Body of pancreas (tissue), 4 donors: ENCODE measurements around the gene AGBL5.

Experiments
- POLR2A ChIP-seq, 3 donors: fragments of 450-650 bp; IDR thresholded peaks; one replicate each; pipeline ENCODE4 v1.6.1; 2016; ENCODE audit warnings: antibody characterized with exemption in 3 of 3, mild to moderate bottlenecking in 2 of 3
- TF ChIP-seq, protein P1 (sequence below), 7 experiments: fragments of 450-650 bp in 4 of 7; fragments of 200-600 bp in 3 of 7; sonication (generic) in 3 of 7; IDR thresholded peaks; one replicate each; pipeline ENCODE4 v1.5.1; 2016 to 2019; ENCODE audit warnings: antibody characterized with exemption in 7 of 7

DNA sequence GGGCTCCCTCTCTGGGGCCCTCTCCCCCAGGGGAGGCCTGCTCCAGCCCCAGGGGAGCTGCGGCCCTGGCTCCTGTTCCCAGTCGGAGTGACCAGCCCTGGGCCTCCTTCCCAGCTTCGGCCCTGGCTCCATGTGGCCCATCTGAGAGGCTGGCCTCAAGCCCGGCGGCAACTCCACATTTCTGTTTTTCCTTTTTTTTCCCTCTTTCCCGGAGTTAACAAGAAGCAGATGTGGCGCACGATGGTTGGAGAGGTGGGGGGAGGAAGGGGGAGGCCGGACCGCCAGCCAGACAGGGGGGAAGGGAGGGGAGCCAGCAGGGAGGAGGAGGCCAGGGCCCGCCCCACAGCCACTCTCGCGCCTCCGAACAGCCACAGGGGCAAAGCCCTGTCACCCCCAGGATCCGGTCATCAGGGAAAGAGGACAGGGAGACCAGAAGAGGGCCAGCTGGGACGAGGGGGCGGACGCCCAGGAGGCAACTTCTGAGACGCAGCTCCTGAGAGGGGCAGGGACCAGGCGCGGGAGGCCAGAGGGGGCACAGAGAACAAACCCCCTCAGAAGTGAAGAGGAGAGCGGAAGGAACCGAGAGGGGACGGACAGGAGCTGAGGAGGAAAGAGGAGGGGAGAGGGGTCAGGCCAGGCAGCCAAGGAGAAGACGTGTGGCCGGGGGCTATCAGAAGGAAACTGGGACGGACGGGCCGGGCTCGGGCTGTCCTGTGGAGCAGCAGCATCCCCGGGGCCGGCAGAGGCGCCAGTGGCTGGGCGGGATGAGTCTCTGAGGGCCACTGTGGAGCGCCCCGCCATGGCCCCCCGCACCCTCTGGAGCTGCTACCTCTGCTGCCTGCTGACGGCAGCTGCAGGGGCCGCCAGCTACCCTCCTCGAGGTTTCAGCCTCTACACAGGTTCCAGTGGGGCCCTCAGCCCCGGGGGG lies 27.1 kb downstream of the AGBL5 start, which contains the start of gene EMILIN1:
- TF ChIP-seq, protein P1, sequence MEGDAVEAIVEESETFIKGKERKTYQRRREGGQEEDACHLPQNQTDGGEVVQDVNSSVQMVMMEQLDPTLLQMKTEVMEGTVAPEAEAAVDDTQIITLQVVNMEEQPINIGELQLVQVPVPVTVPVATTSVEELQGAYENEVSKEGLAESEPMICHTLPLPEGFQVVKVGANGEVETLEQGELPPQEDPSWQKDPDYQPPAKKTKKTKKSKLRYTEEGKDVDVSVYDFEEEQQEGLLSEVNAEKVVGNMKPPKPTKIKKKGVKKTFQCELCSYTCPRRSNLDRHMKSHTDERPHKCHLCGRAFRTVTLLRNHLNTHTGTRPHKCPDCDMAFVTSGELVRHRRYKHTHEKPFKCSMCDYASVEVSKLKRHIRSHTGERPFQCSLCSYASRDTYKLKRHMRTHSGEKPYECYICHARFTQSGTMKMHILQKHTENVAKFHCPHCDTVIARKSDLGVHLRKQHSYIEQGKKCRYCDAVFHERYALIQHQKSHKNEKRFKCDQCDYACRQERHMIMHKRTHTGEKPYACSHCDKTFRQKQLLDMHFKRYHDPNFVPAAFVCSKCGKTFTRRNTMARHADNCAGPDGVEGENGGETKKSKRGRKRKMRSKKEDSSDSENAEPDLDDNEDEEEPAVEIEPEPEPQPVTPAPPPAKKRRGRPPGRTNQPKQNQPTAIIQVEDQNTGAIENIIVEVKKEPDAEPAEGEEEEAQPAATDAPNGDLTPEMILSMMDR (IDR thresholded peaks at IDR 0.05): no peak
- peak in 2 of 3 donors; percentile 16 to 17 for TF ChIP-seq POLR2A (IDR thresholded peaks at IDR 0.05)
